Gastrocnemius medialis (tissue), 4 donors: ENCODE data around the gene OSMR. TPM values are rescaled to one million over a fixed set of nuclear protein-coding genes. Genes with fewer than 3 reads are reported as not detected.
"Not testable (repeated sequence)": the region's sequence is repeated elsewhere in the genome, so short reads cannot be mapped to it uniquely, and the experiment has no call there.

Experiments
- ATAC-seq, 2 donors: fragments of 150-250 bp; one replicate each; pipeline ENCODE4 v1.9.1; 2016
- DNase-seq, 2 donors: peaks; one replicate each; pipeline ENCODE4 v3.0.0-alpha.2; 2019
- H3K27ac ChIP-seq, 4 donors: fragments of 200-600 bp; sonication (generic); 1 replicate in 1 of 4; 2 replicates in 3 of 4; pipeline ENCODE4 v1.5.1; 2016 to 2018; ENCODE audit warnings: mild to moderate bottlenecking in 2 of 4, moderate library complexity in 1 of 4
- H3K27me3 ChIP-seq, 3 donors: fragments of 200-600 bp; sonication (generic) in 2 of 3; 1 replicate in 1 of 3; 2 replicates in 2 of 3; pipeline versions ENCODE4 v1.5.1 to v1.6.0; 2016 to 2019; ENCODE audit warnings: mild to moderate bottlenecking in 1 of 3, moderate library complexity in 1 of 3
- H3K36me3 ChIP-seq, 2 donors: fragments of 200-600 bp; sonication (generic) in 1 of 2; one replicate each; pipeline ENCODE4 v1.5.1; 2017 to 2018
- H3K4me1 ChIP-seq, 2 donors: fragments of 200-600 bp; sonication (generic) in 1 of 2; one replicate each; pipeline ENCODE4 v1.5.1; 2016 to 2017; ENCODE audit warnings: mild to moderate bottlenecking in 2 of 2
- H3K4me3 ChIP-seq, 4 donors: fragments of 200-600 bp; sonication (generic) in 3 of 4; 1 replicate in 1 of 4; 2 replicates in 3 of 4; pipeline ENCODE4 v1.5.1; 2016 to 2019; ENCODE audit warnings: mild to moderate bottlenecking in 2 of 4
- H3K9me3 ChIP-seq, 3 donors: fragments of 200-600 bp; sonication (generic) in 2 of 3; 1 replicate in 1 of 3; 2 replicates in 2 of 3; pipeline ENCODE4 v1.5.1; 2016 to 2019
- CTCF ChIP-seq, 5 experiments: fragments of 450-650 bp in 3 of 5; fragments of 200-600 bp in 2 of 5; sonication (generic) in 2 of 5; IDR thresholded peaks in 4 of 5; conservative IDR thresholded peaks in 1 of 5; 1 replicate in 4 of 5; 2 replicates in 1 of 5; pipeline ENCODE4 v1.5.1; 2016 to 2019; ENCODE audit warnings: antibody characterized with exemption in 5 of 5, mild to moderate bottlenecking in 3 of 5, moderate library complexity in 3 of 5
- POLR2A ChIP-seq, 2 donors: fragments of 450-650 bp; IDR thresholded peaks; one replicate each; pipeline ENCODE4 v1.6.1; 2017; ENCODE audit warnings: antibody characterized with exemption in 2 of 2, mild to moderate bottlenecking in 2 of 2, moderate library complexity in 2 of 2
- in situ Hi-C, 4 donors: fragments of 200-750 bp; cut with MboI; loops; one replicate each; pipeline versions ENCODE4 v1.15.0 to v1.8.0; 2017; ENCODE audit warnings: low sequenced_read_pairs in 4 of 4
- intact Hi-C: fragments of 100-400 bp; cut with DNase I; formaldehyde crosslinking; loops from one replicate; pipeline ENCODE4 v1.15.1; 2023; ENCODE audit warnings: low total_unique reads
- total RNA-seq, 4 donors: library from RNA; depleted of rRNA; stranded (reverse); fragments of >200 nt; gene quantifications; one replicate each; pipeline versions ENCODE4 v1.1.0 to v1.2.3, GENCODE V29; 2016

Gene OSMR
- total RNA-seq, 4 donors from 2014 or later = 4.9 to 12.4 (median 6.5) TPM

- TF ChIP-seq POLR2A (IDR thresholded peaks at IDR 0.05) = no peak
- intact Hi-C loops = no loop called here
- H3K36me3 ChIP-seq = no peaks in the 10 kb centered on the region
- ATAC-seq (no peak), DNase-seq (no peak)
- peaks cover 4 to 9% (median 7%) of the 10 kb centered on the region in 3 donors for H3K27me3 ChIP-seq
- no peak overlapping the region for H3K27ac ChIP-seq
- H3K9me3 ChIP-seq = no peaks in the 10 kb centered on the region
- no peaks in the 10 kb centered on the region for H3K4me1 ChIP-seq
- no peak overlapping the region for H3K4me3 ChIP-seq
- in situ Hi-C loops = no loop called here
These were observed 2.1 kb upstream of the OSMR start for GRCh38 chr5:38843665-38844064.

DNA sequence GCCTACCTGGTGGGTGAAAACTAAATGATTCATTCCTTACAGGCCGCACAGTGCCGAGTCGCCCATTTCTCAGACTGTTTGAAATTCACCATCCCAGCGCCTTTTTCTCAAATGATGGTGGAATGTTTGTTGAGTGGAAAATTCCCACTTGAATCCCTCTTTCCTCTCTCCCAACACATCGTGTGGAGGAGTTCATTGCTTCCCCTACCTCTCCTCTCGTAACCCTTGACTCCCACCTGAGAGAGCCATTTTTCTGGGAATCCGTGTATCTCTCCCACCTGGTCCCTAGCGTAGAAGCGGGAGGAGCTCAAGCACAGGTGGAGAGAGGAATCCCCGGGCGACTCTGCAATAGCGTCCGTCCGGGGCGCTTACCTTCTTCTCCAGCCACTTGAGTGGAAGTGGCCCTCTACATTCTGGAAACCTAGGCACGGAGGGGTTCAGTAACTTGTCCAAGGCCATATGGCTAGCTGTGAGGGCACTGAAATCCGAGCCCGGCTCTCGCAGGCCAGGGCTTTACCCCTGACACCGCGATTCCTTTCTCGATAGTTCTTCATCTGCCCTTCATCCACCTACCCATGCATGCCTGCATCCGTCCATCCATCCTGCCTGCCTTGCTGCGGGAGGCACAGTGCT is 683 bp downstream of the OSMR start:
- TF ChIP-seq POLR2A (IDR thresholded peaks at IDR 0.05) (no peak), CTCF (IDR thresholded peaks at IDR 0.05 in 4 of 5, conservative IDR thresholded peaks at IDR 0.05 in 1 of 5) (no peak)
- intact Hi-C loops (no loop called here), in situ Hi-C loops (no loop called here)
- DNase-seq = no peak
- Histone ChIP-seq H3K4me3 (peak overlapping the region; percentile 66 to 80 (median 70)), H3K36me3 (no peaks in the 10 kb centered on the region), H3K4me1 (no peaks in the 10 kb centered on the region), H3K9me3 (no peaks in the 10 kb centered on the region), H3K27ac (peak overlapping the region; percentile 74 to 89 (median 86)), H3K27me3 (peaks cover 4 to 9% (median 7%) of the 10 kb centered on the region in 3 donors)
- peak in 1 of 2 donors; percentile 3 for ATAC-seq

GRCh38 chr5:38847559-38848347 is 1.9 kb downstream of the OSMR start:
- in situ Hi-C loops (no loop called here), intact Hi-C loops (no loop called here)
- DNase-seq = no peak
- Histone ChIP-seq H3K4me1 (no peaks in the 10 kb centered on the region), H3K27ac (peak overlapping the region; percentile 31 to 89 (median 86)), H3K9me3 (no peaks in the 10 kb centered on the region), H3K4me3 (peak overlapping the region; percentile 66 to 80 (median 70)), H3K27me3 (peaks cover 4 to 9% (median 7%) of the 10 kb centered on the region in 3 donors), H3K36me3 (no peaks in the 10 kb centered on the region)
- no peak for TF ChIP-seq CTCF (IDR thresholded peaks at IDR 0.05 in 4 of 5, conservative IDR thresholded peaks at IDR 0.05 in 1 of 5)
- ATAC-seq = no peak

GRCh38 chr5:38848637-38849036 is 2.8 kb downstream of the OSMR start:
- peak overlapping the region in 1 of 4 donors; percentile 25 for H3K4me3 ChIP-seq

DNA sequence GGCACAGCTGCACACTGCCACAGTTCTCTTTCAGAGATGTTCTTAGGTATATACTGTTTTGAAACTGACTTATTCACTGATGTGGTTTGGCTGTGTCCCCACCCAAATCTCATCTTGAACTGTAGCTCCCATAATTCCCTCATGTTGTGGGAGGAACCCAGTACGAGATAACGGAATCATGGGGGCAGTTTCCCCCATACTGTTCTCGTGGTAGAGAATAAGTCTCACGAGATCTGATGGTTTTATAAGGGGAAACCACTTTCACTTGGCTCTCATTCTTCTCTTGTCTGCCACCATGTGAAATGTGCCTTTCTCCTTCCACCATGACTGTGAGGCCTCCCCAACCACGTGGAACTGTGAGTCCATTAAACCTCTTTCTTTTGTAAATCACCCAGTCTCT is 5.8 kb downstream of the OSMR start:
- ATAC-seq, DNase-seq, H3K27ac ChIP-seq, H3K27me3 ChIP-seq, H3K36me3 ChIP-seq, H3K9me3 ChIP-seq, in situ Hi-C loops, intact Hi-C loops, H3K4me3 ChIP-seq, H3K4me1 ChIP-seq: not testable (repeated sequence)

More at GRCh38 chr5:38848637-38849036, 2.8 kb downstream of the OSMR start:
- no peaks in the 10 kb centered on the region for H3K9me3 ChIP-seq
- no peaks in the 10 kb centered on the region for H3K4me1 ChIP-seq
- TF ChIP-seq CTCF (IDR thresholded peaks at IDR 0.05 in 4 of 5, conservative IDR thresholded peaks at IDR 0.05 in 1 of 5) = no peak
- TF ChIP-seq POLR2A (IDR thresholded peaks at IDR 0.05) = no peak
- no peak overlapping the region for H3K27ac ChIP-seq
- intact Hi-C loops (no loop called here), in situ Hi-C loops (no loop called here)
- H3K36me3 ChIP-seq = no peaks in the 10 kb centered on the region
- ATAC-seq = no peak
- H3K27me3 ChIP-seq = peaks cover 4 to 9% (median 7%) of the 10 kb centered on the region in 3 donors
- no peak for DNase-seq
